ENCODE data around the gene C1GALT1.

Gene C1GALT1

GRCh38 chr7:7264306-7265040 lies 82.1 kb downstream of the C1GALT1 start:
- no peak overlapping the region for H3K4me3 ChIP-seq (ENCODE audit: low read length)
- no peak for DNase-seq (ENCODE audit: low read depth)
- TF ChIP-seq CTCF (conservative IDR thresholded peaks at IDR 0.05; ENCODE audit: low read depth, low read length), result no peak

DNA sequence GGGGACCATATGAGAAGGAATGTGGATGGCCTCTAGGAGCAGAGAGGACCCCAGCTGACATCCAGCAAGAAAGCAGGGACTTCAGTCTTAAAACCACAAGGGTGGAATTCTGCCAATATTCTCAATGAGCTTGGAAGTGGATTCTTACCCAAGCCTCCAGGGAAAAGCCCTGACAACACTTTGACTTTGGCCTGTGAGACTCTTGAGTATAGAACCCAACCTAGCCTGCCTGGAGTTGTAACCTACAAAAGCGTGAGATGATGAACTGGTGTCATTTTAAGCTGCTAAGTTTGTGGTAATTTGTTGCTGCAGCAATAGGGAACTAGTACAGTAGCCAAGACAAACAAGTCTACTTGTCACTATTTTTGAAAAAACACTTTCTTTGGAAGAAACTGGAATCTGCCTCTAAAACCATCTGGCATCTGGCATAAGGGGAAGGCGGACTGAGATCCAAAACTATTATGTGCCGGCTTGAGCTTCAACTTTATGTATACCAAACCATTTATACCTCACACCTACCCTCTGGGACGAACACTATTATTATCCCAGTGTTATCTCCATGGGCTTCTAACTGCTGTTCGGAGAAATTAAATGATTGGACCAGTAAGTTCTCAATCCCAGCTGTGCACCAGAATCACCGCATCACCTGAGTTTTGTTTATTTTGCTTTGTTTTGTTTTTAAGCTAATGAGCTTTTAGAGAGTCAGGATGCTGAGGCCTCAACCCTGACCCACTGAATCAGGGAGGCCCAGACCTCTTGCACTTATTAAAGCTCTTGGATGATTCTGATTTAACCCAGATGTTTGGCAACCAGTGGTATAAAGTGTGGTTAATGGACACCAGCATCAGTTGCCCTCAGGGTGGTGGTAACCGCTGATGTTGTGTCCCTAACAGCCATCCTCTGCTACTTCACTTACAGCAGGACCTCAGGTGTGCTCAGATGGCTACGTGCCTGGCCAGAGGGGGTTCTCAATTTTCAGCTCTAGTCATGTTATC lies 83.0 kb downstream of the C1GALT1 start:
- DNase-seq (ENCODE audit: low read depth), result no peak
- no peak overlapping the region for H3K4me3 ChIP-seq (ENCODE audit: low read length)
- no peak for TF ChIP-seq CTCF (conservative IDR thresholded peaks at IDR 0.05; ENCODE audit: low read depth, low read length)

- no peak overlapping the region for H3K4me3 ChIP-seq (ENCODE audit: low read length)
- no peak for TF ChIP-seq CTCF (conservative IDR thresholded peaks at IDR 0.05; ENCODE audit: low read depth, low read length)
- no peak for DNase-seq (ENCODE audit: low read depth)
These were observed 84.0 kb downstream of the C1GALT1 start for GRCh38 chr7:7266257-7266881.

GRCh38 chr7:7271094-7271874 lies 88.9 kb downstream of the C1GALT1 start:
- no peak for TF ChIP-seq CTCF (conservative IDR thresholded peaks at IDR 0.05; ENCODE audit: low read depth, low read length)
- no peak overlapping the region for H3K4me3 ChIP-seq (ENCODE audit: low read length)
- no peak for DNase-seq (ENCODE audit: low read depth)

DNA sequence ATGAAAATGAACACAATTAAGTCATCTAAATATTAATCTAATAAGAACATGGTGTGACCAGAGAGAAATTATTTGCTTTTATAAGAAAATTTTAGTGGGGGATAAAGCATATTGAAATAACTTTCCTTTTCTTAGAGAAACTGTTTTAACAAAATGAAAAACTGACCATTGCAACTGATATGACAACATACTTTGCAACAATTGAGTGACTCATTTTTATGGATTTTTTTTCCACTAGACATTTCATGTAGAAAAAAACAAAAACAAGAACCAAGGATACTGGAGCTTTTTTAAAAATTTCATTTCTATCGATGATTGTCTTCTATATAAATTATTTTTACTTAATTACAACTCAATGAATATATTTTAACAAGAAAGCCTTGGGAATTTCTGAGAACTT lies 90.0 kb downstream of the C1GALT1 start:
- DNase-seq (ENCODE audit: low read depth), result no peak
- TF ChIP-seq CTCF (conservative IDR thresholded peaks at IDR 0.05; ENCODE audit: low read depth, low read length), result no peak
- no peak overlapping the region for H3K4me3 ChIP-seq (ENCODE audit: low read length)

- H3K4me3 ChIP-seq (ENCODE audit: low read length), result no peak overlapping the region
- no peak for TF ChIP-seq CTCF (conservative IDR thresholded peaks at IDR 0.05; ENCODE audit: low read depth, low read length)
- no peak for DNase-seq (ENCODE audit: low read depth)
These were observed 92.4 kb downstream of the C1GALT1 start for GRCh38 chr7:7274782-7275181.

All from retinal pigment epithelial cell (primary cell).